NT2/D1 (cell line): Measurements from ENCODE around the gene SDC4.

Experiments used
- SUZ12 ChIP-seq: IDR thresholded peaks from 2 replicates; pipeline ENCODE4 v1.6.1; 2011; ENCODE audit not compliant: insufficient read length, insufficient read depth; ENCODE audit errors: extremely low read depth
- YY1 ChIP-seq: IDR thresholded peaks from 2 replicates; pipeline ENCODE4 v1.6.1; 2011; ENCODE audit not compliant: insufficient read length, insufficient read depth
- ZNF274 ChIP-seq: IDR thresholded peaks from 2 replicates; pipeline ENCODE4 v1.6.1; 2011; ENCODE audit warnings: mild to moderate bottlenecking, low read depth, low read length

DNA sequence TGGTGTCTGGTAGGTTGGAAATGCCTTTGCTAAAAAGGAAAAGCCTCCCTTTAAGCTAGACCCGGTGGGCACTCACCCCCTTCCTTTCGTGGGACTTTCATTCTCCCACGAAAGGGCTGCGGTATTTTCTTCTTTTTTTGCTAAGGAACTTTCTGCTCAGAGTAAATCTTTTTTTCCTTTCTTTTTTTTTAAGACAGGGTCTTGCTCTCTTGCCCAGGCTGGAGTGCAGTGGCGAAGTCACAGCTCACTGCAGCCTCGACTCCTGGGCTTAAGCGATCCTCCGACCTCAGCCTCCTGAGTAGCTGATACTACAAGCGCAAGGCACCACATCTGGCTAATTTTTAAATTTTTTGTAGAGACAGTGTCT lies 25.9 kb upstream of the SDC4 start:
- TF ChIP-seq SUZ12 (no peak), YY1 (no peak), ZNF274 (no peak)
